CD4-positive, alpha-beta memory T cell (primary cell): ENCODE data around the gene ELP4. TPM values are rescaled to one million over a fixed set of nuclear protein-coding genes. Genes with fewer than 3 reads are reported as not detected.

Source experiments
- CTCF ChIA-PET: fragments of 350-600 bp; sonication (Branson Sonifier 250); formaldehyde crosslinking; loops from one replicate; lab custom pipeline; 2021; ENCODE audit warnings: inconsistent platforms; ENCODE audit not compliant: partially characterized antibody; lab: Charles Lee
- POLR2A ChIA-PET: fragments of 350-600 bp; sonication (Branson Sonifier 250); formaldehyde crosslinking; loops from one replicate; lab custom pipeline; 2021; ENCODE audit not compliant: partially characterized antibody; lab: Charles Lee
- DNase-seq, 5 donors: peaks; one replicate each; pipeline versions ENCODE4 v3.0.0 to v3.0.0-alpha.2; 2020 to 2022; ENCODE audit warnings: mixed read lengths in 1 of 5
- H3K27ac ChIP-seq: one replicate; pipeline ENCODE4 v1.7.0; 2013; ENCODE audit warnings: low read depth, low read length
- H3K27me3 ChIP-seq: 2 replicates; pipeline ENCODE4 v1.7.0; 2013; ENCODE audit warnings: mild to moderate bottlenecking, low read length, moderate library complexity; ENCODE audit not compliant: insufficient read depth
- H3K36me3 ChIP-seq: 2 replicates; pipeline ENCODE4 v1.7.0; 2013; ENCODE audit warnings: mild to moderate bottlenecking, low read length, moderate library complexity; ENCODE audit not compliant: insufficient read depth
- H3K4me1 ChIP-seq: 2 replicates; pipeline ENCODE4 v1.7.0; 2013; ENCODE audit warnings: mild to moderate bottlenecking, low read length, moderate library complexity; ENCODE audit not compliant: insufficient read depth
- H3K4me3 ChIP-seq, 2 donors: one replicate each; pipeline ENCODE4 v1.7.0; 2013; ENCODE audit warnings: low read length in 2 of 2, mild to moderate bottlenecking in 1 of 2
- H3K9me3 ChIP-seq, 2 donors: one replicate each; pipeline ENCODE4 v1.7.0; 2013; ENCODE audit warnings: low read length in 2 of 2, control low read depth in 1 of 2; ENCODE audit not compliant: control insufficient read depth in 1 of 2
- H3K27ac Mint-ChIP-seq, 7 donors: one replicate each; pipeline ENCODE4 v1.8.0; 2020 to 2021; ENCODE audit warnings: mixed read lengths in 7 of 7, mild to moderate bottlenecking in 6 of 7, inconsistent platforms in 3 of 7, moderate library complexity in 3 of 7
- H3K27me3 Mint-ChIP-seq, 2 donors: one replicate each; pipeline ENCODE4 v1.8.0; 2020 to 2021; ENCODE audit warnings: mixed read lengths in 2 of 2
- H3K36me3 Mint-ChIP-seq, 2 donors: one replicate each; pipeline ENCODE4 v1.8.0; 2020 to 2021; ENCODE audit warnings: mixed read lengths in 2 of 2, inconsistent platforms in 1 of 2, mild to moderate bottlenecking in 1 of 2
- H3K4me1 Mint-ChIP-seq, 4 donors: one replicate each; pipeline ENCODE4 v1.8.0; 2020 to 2021; ENCODE audit warnings: mixed read lengths in 4 of 4, mild to moderate bottlenecking in 1 of 4
- H3K4me3 Mint-ChIP-seq, 8 donors: one replicate each; pipeline ENCODE4 v1.8.0; 2020 to 2021; ENCODE audit warnings: mixed read lengths in 8 of 8, mild to moderate bottlenecking in 7 of 8, moderate library complexity in 6 of 8, inconsistent platforms in 3 of 8
- H3K9me3 Mint-ChIP-seq, 8 donors: one replicate each; pipeline ENCODE4 v1.8.0; 2020 to 2021; ENCODE audit warnings: mixed read lengths in 8 of 8, mild to moderate bottlenecking in 5 of 8, inconsistent platforms in 3 of 8, moderate library complexity in 1 of 8
- intact Hi-C: fragments of 100-400 bp; cut with micrococcal nuclease; formaldehyde crosslinking; loops from one replicate; pipeline ENCODE4 v1.15.1; 2023
- polyA plus RNA-seq, 2 donors: library from polyadenylated mRNA; unstranded; fragments of 300-500 nt; fragmentation: Illumina TruSeq; gene quantifications; one replicate each; pipeline ENCODE4 v1.2.3, GENCODE V29; 2021
- total RNA-seq, 2 experiments: library from RNA; stranded (reverse); gene quantifications; one replicate each; pipeline ENCODE4 v1.2.3, GENCODE V29; 2021

ELP4 gene
- total and polyA plus RNA-seq, 4 experiments from 2014 or later = 18.1 to 29.0 (median 19.1) TPM

DNA sequence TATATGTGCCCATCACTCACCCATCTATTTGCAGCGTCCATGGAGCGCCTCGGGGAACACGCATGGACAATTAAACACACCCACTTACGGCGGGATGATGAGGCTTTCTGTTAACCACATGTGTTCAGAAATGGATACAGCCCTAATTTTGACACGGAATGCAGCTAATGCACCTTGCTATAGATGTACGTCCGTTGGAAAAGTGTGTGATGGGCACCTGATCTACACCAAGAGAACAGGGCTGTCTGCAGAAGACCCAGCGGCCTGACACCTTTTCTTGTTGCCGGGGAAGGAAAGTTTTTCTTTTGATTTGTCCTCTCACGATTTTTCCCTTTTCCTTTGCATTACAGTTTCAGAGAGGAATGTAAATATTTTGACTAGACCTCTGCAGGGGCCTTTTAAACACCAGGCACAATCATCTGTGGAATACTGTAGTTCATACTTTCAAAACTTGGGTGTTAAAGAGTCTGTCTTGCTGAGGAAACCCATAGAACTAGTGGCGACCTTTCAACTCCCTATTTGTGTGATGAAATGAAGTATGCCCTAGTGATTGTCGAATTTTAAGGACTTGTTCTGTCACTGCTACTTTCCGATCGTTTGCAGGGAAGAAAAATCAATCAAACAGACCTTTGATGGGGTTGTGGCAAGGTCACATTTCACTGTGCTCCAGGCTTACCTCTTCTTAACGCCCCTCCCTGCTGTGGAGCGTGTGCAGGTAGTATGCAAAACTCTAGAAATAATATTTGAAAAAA, 318.1 kb downstream of the ELP4 start:
- H3K27me3 ChIP-seq = peaks cover 63% of the 10 kb centered on the region
- intact Hi-C loops = no loop called here

DNA sequence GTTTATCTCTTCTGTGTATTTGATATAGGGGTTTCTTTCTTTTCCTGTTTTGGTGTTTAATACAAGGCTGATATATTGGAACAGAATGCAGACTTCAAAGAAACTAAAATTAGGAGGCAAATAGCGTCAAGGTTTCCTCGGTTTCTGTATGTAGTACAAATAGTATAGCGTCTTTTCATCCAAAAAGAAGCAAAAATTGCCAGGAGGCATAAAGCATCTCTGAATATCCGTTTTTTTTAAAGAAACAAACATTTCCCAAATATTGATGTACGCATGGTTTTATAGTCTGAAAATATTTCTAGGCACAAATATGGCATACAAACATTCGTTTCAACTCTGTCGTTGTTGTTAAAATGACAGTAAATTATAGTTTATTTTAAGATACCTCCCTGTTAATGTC, 318.6 kb downstream of the ELP4 start:
- H3K4me1 Mint-ChIP-seq = peaks cover 10 to 28% (median 16%) of the 10 kb centered on the region in 4 donors
- Histone ChIP-seq H3K4me3 (no peak overlapping the region), H3K27ac (no peak overlapping the region), H3K27me3 (peaks cover 58% of the 10 kb centered on the region), H3K4me1 (no peaks in the 10 kb centered on the region), H3K9me3 (no peaks in the 10 kb centered on the region), H3K36me3 (no peaks in the 10 kb centered on the region)
- H3K27me3 Mint-ChIP-seq = peaks cover 45 to 54% of the 10 kb centered on the region in 2 donors
- POLR2A ChIA-PET = no interaction called here
- intact Hi-C loops = no loop called here
- H3K36me3 Mint-ChIP-seq = no peaks in the 10 kb centered on the region
- H3K4me3 Mint-ChIP-seq = no peak overlapping the region
- H3K27ac Mint-ChIP-seq = no peak overlapping the region
- peaks cover 0 to 17% (median 10%) of the 10 kb centered on the region in 8 donors for H3K9me3 Mint-ChIP-seq
- CTCF ChIA-PET = no interaction called here
- DNase-seq = no peak

More for the DNA sequence above, 318.1 kb downstream of the ELP4 start:
- Histone ChIP-seq H3K27ac (no peak overlapping the region), H3K9me3 (no peaks in the 10 kb centered on the region), H3K4me3 (no peak overlapping the region), H3K36me3 (no peaks in the 10 kb centered on the region), H3K4me1 (no peaks in the 10 kb centered on the region)
- H3K27me3 Mint-ChIP-seq = peaks cover 50 to 59% of the 10 kb centered on the region in 2 donors
- H3K9me3 Mint-ChIP-seq = peaks cover 0 to 17% (median 11%) of the 10 kb centered on the region in 8 donors
- DNase-seq = no peak
- POLR2A ChIA-PET = no interaction called here
- H3K4me1 Mint-ChIP-seq = peaks cover 10 to 28% (median 16%) of the 10 kb centered on the region in 4 donors
- CTCF ChIA-PET = no interaction called here
- H3K4me3 Mint-ChIP-seq = peak overlapping the region in 5 of 8 donors; percentile 18 to 64 (median 53)
- H3K27ac Mint-ChIP-seq = peak overlapping the region in 1 of 7 donors; percentile 41
- no peaks in the 10 kb centered on the region for H3K36me3 Mint-ChIP-seq

DNA sequence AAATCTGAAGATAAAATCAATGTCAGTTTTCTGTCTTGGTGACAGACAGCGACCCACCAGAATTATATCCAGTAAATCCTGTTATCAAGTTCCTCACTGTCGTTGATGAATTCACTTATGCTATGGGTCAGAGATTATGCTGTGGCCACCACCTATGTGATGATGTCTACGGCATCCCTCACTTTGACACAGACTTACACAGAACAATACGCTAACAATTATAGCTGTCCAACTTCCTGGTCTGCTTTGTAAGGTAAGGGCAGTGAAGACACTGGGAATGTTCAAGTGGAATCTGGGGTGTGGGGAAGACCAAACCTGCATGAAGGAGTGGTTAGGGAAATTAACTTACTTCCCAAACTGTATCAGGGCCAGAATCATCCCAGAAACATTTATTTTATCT, 320.8 kb downstream of the ELP4 start:
- ChIA-PET CTCF (no interaction called here), POLR2A (no interaction called here)
- no peak overlapping the region for H3K27ac ChIP-seq

DNA sequence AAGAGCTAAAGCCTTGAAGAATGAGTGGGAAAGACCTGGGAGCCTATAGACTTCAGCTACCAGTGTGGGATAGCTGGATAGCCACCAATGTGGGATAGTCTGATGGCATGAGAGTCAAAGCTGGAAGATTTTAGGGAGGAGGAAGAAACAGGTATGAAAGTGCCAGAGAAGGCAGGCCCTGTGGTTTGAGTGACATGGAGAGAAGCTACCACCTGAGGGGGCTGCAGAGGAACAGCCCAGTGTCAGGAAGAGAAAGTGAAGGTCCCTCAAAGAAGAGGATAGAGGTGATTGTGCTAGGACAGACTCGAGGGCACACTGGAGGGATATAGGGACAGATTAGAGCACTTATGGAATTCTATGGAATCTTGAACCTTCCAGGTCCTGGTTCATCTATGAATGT, 324.7 kb downstream of the ELP4 start:
- no peaks in the 10 kb centered on the region for H3K36me3 ChIP-seq
- H3K4me3 ChIP-seq = no peak overlapping the region
- Mint-ChIP-seq H3K4me3 (no peak overlapping the region), H3K36me3 (no peaks in the 10 kb centered on the region), H3K27ac (no peak overlapping the region), H3K4me1 (no peaks in the 10 kb centered on the region), H3K9me3 (peaks cover 0 to 2% (median 0%) of the 10 kb centered on the region in 8 donors), H3K27me3 (peaks cover 9 to 29% of the 10 kb centered on the region in 2 donors)
- no peaks in the 10 kb centered on the region for H3K9me3 ChIP-seq
- CTCF ChIA-PET = no interaction called here
- peaks cover 15% of the 10 kb centered on the region for H3K27me3 ChIP-seq
- H3K27ac ChIP-seq = no peak overlapping the region
- no peaks in the 10 kb centered on the region for H3K4me1 ChIP-seq
- DNase-seq = no peak
- POLR2A ChIA-PET = no interaction called here
- intact Hi-C loops = no loop called here

More for the DNA sequence above, 320.8 kb downstream of the ELP4 start:
- peaks cover 39% of the 10 kb centered on the region for H3K27me3 ChIP-seq
- peaks cover 8 to 18% (median 12%) of the 10 kb centered on the region in 4 donors for H3K4me1 Mint-ChIP-seq
- H3K9me3 Mint-ChIP-seq = peaks cover 0 to 13% (median 6%) of the 10 kb centered on the region in 8 donors
- no peaks in the 10 kb centered on the region for H3K9me3 ChIP-seq
- no peak for DNase-seq
- intact Hi-C loops = no loop called here
- no peaks in the 10 kb centered on the region for H3K36me3 Mint-ChIP-seq
- peaks cover 28 to 40% of the 10 kb centered on the region in 2 donors for H3K27me3 Mint-ChIP-seq
- H3K4me3 Mint-ChIP-seq = no peak overlapping the region
- no peaks in the 10 kb centered on the region for H3K4me1 ChIP-seq
- no peaks in the 10 kb centered on the region for H3K36me3 ChIP-seq
- no peak overlapping the region for H3K4me3 ChIP-seq
- no peak overlapping the region for H3K27ac Mint-ChIP-seq

Other genes starting within 250 kb of the ELP4 start
- gene DCDC1, start 140.0 kb upstream of the ELP4 start, total RNA-seq = under 1 TPM; 0.17 to 0.29 TPM
- gene DCDC1, start 140.0 kb upstream of the ELP4 start, polyA plus RNA-seq = under 1 TPM in 1 of 2 donors, not detected in 1; 0.14 TPM
- gene DNAJC24, start 139.9 kb upstream of the ELP4 start, total RNA-seq = 10 to 100 TPM; 24.8 to 27.1 TPM
- gene DNAJC24, start 139.9 kb upstream of the ELP4 start, polyA plus RNA-seq = 10 to 100 TPM; 11.5 to 15.9 TPM
- 10 to 100 TPM; 16.3 to 17.0 TPM for gene IMMP1L, start 145 bp upstream of the ELP4 start, total RNA-seq
- 10 to 100 TPM; 45.0 to 47.6 TPM for gene IMMP1L, start 145 bp upstream of the ELP4 start, polyA plus RNA-seq